SH-SY5Y (cell line): Measurements from ENCODE around the gene CELSR3.

ENCODE experiments used
- GATA2 ChIP-seq: IDR thresholded peaks from 2 replicates; pipeline ENCODE4 v1.6.1; 2011; ENCODE audit warnings: mild to moderate bottlenecking, low read depth, low read length
- GATA3 ChIP-seq: IDR thresholded peaks from 2 replicates; pipeline ENCODE4 v1.6.1; 2011; ENCODE audit warnings: low read depth, mild to moderate bottlenecking, low read length, moderate library complexity

The CELSR3 gene

DNA sequence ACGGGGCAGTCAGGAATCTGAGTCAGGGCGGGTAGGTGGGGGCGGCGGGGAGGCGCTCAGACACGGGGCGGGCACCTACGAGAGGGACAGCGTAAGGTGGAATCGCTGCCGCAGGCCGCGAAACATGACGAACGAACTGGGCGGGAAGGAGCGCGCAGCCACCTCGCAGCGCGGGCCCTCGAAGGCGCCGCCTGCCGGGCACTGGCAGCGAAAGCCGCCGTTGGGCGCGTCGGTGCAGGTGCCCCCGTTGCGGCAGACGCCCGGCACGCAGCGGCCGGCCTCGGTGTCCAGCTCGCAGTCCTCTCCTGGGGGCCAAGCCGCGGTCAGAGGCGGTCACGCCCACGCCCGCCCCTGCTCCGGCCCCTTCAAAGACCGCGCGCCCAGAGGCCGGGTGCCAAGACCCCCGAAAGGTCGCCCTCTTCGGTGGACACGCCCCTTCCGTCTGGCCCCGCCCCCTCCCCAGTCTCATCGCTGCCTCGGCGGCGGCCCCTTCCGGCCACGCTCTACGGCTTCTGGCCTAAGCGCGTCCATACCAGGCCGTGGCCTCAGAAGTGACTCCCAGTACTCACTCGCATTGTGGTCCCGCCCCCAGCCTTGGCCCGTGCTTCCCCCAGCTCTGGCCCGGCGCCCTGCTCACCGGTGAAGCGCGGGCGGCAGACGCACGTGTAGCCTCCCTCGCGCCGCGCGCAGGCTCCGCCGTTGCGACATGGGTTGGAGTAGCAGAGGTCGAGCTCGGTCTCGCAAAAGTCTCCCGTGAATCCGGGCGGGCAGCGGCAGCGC is 6.4 kb downstream of the CELSR3 start:
- TF ChIP-seq GATA3 (no peak), GATA2 (no peak)

DNA sequence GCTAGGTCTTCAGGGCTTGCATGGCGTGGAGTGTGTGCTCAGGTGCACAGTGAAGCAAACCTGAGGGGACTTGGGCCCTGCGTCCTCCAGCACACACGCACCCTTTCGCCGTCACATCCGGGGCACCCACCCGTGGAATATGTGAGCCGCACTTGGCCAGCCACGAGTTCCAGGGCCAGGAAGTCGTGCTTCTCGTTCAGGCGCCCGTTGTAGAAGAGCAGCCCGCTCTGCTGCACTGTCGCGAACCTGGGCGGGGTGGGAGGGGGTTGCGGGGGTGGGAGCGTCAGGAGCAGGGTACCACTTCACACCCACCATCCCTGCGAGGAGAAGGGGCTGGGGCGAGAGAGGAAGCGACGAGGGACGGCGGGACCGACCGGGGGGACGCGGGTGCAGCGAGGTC is 7.1 kb downstream of the CELSR3 start:
- no peak for TF ChIP-seq GATA2
- no peak for TF ChIP-seq GATA3

DNA sequence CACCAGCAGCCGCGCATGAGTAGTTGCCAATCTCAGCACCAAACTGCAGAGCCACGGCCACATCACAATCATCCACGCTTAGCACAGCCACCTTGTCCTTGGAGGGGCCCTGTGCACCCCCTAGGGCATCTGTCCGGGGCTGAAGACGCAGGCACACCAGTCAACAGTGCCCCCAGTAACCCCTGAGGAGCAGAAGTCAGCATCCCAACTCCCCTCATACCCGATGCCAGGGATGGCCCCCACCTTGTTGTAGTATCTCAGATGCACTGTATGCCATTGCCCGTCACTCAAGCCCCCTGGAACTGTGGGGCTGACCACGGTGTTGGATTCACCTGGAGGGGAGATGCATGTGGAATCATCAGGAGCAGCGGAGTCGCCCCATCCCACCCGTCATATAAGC is 7.6 kb downstream of the CELSR3 start:
- TF ChIP-seq GATA3 (no peak), GATA2 (no peak)

DNA sequence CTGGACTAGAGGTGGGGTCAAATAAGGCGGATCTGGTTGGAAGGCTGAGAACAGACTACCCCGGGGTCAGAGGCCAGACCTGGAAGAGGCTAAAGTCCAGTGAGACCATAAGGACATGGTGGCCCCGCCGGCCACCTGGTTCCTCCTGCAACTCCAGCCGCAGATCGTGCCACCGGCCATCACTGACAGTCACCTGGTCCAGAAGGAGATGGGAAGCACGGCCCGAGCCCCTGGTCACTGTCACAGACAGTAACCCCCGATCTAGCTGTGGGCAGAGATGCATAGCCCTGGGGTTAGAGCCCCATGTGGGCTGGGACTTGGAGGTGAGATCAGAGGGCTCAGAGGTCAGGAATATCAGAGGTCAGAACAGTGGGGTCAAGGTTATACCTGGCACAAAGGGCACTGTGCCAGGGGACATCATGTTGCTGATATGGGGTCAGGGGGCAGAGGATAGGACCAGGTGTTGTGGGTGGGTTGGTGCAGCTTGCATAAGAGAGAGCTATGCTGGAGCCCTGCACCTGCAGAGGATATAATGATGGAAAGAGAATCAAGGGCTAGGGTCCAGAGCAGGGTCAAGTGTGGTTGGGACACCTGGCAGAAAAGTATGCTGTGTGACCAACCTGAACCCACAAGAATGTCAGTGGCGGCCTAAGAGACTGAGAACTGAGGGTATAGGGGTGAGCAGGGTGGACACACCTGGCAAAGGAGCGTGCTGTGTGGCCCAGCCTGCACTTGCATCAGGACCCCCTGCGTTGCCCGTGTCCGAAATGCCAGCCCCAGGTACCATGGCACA is 9.6 kb downstream of the CELSR3 start:
- no peak for TF ChIP-seq GATA2
- TF ChIP-seq GATA3 = no peak

DNA sequence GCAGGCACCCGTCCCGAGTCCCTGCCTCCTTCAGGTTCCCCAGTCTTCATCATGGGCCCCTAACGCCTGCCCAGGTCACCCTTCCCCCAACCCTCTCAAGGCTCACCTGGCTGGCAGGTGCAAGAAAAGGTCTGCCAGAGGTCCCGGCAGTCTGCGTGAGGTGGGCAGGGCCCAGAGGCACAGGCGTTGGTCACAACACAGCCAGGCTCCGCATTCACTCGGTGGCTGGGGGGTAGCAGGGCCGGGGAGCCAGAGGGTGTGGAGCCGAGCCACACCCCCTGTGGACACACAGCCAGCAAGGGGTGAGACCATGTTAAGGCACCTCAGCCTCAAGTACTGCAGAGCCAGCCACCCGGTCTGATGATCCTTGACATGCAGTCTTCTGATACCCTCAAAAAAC is 10.9 kb downstream of the CELSR3 start:
- no peak for TF ChIP-seq GATA3
- TF ChIP-seq GATA2 = no peak

DNA sequence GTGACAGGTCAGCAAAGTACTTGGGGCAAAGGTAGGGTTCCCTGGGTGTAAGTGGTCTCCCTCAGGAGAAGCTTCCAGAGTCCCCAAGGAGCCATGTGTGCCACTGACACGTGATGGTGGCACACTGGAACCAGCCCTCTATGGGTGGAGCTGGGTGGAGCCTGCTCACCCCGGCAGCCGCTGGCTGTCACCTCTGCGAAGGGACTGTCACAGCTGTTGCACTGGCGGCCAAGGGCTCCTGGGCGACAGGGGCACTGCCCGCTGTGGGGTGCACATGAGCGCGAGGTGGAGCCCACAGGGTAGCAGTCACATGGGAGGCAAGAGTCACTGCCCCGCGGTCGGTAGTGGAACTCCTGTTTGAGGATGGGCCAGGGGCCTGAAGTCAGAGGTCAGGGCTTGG is 12.0 kb downstream of the CELSR3 start:
- TF ChIP-seq GATA3 (no peak), GATA2 (no peak)

DNA sequence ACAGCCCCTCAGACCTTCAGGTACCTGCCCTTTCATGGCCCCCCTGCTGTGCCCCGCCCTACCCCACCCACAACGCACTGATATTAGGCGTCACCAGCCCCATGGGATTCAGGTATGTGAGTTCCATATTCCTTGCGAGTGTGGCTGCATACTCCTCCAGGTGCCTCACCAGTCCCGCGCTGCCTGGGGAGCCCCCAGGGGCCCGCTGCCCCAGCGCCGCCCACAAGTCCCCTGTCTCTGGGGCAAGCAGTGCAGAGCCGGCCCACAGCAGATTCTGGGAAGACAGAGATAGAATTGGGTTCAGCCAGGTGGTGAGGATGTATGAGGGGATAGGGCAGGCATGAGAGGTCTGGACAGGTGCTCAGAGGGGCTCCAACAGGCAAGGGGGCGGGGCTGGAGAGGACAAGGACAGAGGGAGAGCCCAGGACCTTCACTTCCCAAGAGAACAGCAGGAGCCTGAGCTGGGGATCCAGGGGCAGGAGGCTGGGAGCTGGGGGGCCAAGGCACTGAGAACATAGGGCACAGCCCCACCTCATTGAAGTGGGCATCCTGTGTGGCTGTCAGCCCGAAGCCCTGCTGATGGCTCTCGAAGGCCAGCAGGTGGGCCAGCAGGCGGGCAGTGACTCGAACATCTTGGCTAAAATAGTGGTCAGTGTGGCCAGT is 14.4 kb downstream of the CELSR3 start:
- TF ChIP-seq GATA2 (no peak), GATA3 (no peak)

DNA sequence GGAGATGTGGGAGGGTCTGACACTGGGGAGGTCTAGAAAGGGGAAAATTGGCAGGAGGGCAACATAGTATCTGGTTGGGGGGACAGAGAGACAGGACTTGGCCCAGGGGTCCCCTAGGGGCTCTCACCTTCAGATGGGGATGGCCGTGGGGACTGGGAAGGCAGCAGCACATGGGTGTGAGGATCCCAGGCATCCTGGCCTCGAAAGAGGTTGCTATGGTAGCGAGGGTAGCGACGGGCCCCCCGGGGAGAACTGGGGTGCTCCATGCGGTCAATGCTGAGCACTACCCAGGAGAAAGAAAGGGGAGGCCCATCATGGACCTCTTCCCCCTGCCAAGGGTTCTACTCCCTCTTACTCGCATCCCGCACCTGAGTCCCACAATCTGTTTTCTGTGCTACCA is 15.0 kb downstream of the CELSR3 start:
- TF ChIP-seq GATA2 (no peak), GATA3 (no peak)

DNA sequence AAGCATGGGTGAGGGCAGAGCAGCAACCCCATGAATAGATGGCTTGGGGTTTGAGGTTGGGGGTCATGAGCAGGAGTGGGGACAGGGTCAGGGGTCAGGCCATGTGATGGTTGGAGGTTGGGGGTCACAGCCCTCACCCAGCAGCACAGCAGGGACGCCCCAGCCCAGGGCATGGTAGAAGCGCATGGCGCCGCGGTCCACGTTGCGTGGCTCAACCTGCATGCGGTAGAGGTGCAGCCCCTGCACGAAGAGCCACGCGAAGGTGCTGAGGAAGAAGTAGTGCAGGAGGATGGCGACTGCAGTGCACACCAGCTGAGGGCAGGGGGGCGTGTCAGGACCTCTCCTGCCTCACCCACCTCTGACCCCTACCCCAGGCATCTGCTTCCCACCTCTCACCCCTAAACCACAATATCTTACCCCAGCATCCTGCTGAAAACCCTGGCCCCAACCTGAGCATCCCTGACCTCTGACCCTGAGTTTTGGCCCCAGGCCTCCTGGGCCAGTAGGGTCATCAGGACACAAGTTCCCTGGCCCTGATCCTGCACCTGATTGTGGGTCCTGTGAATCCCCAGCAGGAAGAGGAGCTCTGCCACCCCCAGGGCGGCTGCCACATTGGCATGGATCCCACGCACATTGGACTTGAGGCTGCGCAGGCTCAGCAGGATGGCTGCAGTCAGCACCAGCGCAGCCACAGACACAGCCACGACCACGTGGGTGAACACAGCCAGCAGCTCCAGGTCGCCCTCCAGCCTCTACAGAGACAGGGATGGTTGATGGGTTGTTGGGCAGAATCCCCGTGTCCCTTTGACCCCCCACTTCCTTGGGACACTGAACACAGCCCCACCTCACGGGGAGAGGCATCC is 17.6 kb downstream of the CELSR3 start:
- TF ChIP-seq GATA3 = no peak
- no peak for TF ChIP-seq GATA2

DNA sequence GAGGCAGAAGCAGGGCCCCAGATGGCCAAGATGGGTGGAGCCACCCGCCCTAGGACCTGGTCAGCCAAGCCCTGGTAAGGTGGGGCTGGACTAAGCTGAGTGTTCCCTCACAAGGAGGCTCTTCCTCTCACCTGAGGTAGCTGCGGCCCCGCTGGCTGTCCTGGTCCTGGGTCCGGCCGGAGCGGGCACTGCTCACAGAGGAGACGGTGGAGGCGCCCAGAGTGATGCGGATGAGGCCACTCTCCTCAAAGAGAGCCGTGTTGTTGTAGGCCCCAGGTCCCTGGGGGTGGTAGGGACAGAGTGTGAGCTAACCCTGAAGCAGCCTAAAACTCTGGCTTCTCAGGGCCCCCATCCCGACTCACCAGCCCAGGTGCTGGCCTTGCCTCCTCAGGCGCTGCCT is 20.1 kb downstream of the CELSR3 start:
- TF ChIP-seq GATA2 (no peak), GATA3 (no peak)

DNA sequence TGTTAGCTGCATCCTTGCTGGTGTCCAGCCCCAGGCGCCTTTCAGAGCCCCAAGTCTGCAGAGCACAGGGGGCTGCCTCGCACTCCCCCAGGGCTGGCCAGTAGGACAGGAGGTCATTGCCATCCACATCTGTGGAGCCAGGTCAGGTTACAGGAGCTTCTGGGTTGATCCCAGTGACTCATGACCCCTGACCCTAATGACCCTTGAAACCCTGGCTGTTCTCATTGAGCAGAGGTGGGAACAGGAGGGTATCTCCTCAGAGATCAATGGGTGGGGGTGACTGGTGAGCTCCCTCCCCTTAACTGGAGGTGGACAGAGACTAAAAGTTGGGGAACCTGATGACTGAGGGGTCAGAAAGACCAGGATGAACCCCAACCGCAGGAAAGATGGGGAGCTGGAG is 21.3 kb downstream of the CELSR3 start:
- TF ChIP-seq GATA3 = no peak
- no peak for TF ChIP-seq GATA2

DNA sequence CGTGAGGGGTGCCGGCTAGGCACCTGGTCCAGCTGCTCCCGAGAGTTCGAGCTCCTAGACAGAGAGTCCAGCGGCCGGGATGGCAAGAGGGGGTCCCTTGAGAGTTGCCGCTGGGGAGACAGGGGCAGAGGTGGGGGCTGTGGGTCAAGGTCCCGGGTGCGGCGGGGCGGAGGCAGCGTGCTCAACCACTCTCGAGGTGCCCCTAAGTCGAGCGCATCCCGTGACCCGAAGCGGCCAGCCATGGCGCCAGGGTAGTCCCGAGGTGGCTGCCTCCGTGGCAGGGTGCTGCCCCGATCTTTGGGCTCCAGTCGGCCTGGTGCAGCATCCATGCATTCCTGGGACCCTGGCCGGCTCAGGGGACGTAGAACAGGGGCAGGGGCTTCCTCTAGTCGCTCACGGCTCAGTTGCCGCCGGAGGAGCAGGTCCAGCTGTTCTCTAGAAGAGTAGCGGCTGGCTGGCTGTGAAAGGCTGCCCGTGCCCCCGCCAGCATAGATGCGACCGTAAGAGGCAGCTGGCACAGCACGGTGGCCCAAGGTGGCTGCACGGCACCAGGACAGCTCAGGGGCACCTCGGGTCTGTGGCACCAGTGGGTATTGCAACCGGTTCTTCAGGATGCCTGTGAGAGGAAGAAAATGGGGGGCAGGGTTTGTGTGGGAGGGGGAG is 22.6 kb downstream of the CELSR3 start:
- TF ChIP-seq GATA2 (no peak), GATA3 (no peak)

DNA sequence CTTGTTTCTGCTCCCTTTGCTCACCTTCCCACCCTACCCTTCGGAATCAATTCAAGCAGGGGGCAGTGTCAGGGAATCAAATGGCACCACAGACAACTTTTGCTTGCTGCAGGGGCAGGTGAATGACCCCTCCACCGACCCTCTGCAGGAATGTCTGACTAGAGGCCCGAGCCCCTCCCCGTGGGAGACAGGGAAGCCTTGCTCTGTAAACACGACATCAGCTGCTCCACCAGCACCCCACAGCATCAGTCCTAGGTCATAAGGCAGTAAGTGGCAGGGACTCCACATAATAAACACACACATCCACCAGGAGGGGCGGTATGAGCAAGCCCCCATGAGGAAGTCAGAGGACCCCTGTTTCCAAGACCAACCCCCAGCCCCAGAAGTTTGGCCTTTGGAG is 25.4 kb downstream of the CELSR3 start:
- no peak for TF ChIP-seq GATA3
- no peak for TF ChIP-seq GATA2

DNA sequence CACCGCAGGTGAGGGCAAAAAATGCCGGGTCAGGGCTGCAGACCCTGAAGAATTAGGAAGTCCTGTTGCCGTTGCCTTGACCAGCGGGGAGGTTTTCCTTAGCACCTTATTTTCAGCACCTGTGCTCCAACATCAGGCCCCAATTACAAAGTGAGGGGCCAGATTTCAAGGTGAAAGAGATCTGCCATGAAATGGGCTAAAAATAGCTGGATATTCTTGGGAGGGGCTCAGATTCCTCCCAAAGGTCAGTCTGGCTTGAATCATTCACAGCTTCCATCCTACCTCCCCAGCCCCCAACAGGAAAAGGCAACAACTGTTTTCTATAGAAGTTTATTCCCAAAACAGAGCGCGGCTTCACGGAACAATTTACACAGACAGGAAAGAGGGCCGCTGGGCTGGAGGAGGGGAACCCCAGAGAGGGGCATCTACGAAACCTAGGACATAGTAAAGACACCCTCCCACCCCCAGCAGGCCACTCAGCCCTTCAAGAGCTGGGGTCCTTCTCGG is 26.5 kb downstream of the CELSR3 start:
- TF ChIP-seq GATA3 = no peak
- TF ChIP-seq GATA2 = no peak
